HL-60 (cell line): ENCODE data around the gene PXK.
A peak's percentile ranks its signal among the peaks of the same experiment; 100 is the strongest.

Source experiments
- DNase-seq, 2 experiments: peaks; one replicate each; pipeline ENCODE4 v3.0.0-alpha.2; 2010 to 2020; ENCODE audit warnings: low read depth in 1 of 2, low spot score in 1 of 2
- H3K27ac ChIP-seq: fragments of 250-450 bp; sonication (Bioruptor Pico); replicated peaks from 2 replicates; pipeline ENCODE4 v1.5.1; 2020; ENCODE audit warnings: mild to moderate bottlenecking, moderate library complexity
- H3K27me3 ChIP-seq: fragments of 250-450 bp; sonication (Bioruptor Pico); 2 replicates; pipeline ENCODE4 v1.5.1; 2021; ENCODE audit warnings: mild to moderate bottlenecking, moderate library complexity; ENCODE audit not compliant: insufficient read depth, poor library complexity, severe bottlenecking
- H3K4me3 ChIP-seq: replicated peaks from 2 replicates; pipeline ENCODE4 v1.5.1; 2011; ENCODE audit warnings: mild to moderate bottlenecking, control low read depth, low read length; ENCODE audit not compliant: insufficient read depth
- CTCF ChIP-seq: IDR thresholded peaks from one replicate; pipeline ENCODE4 v1.5.1; 2011; ENCODE audit warnings: low read length, control low read depth, inconsistent platforms; ENCODE audit not compliant: insufficient read depth
- GABPA ChIP-seq: IDR thresholded peaks from 2 replicates; pipeline ENCODE4 v1.6.1; 2012; ENCODE audit warnings: low read depth
- POLR2AphosphoS5 ChIP-seq: IDR thresholded peaks from 2 replicates; pipeline ENCODE4 v1.6.1; 2012; ENCODE audit warnings: low read depth
- REST ChIP-seq: IDR thresholded peaks from 2 replicates; pipeline ENCODE4 v1.6.1; 2012; ENCODE audit warnings: low read depth; ENCODE audit not compliant: insufficient replicate concordance
- SPI1 ChIP-seq: IDR thresholded peaks from 2 replicates; pipeline ENCODE4 v1.6.1; 2012; ENCODE audit warnings: low read depth, mild to moderate bottlenecking, borderline replicate concordance

PXK gene

DNA sequence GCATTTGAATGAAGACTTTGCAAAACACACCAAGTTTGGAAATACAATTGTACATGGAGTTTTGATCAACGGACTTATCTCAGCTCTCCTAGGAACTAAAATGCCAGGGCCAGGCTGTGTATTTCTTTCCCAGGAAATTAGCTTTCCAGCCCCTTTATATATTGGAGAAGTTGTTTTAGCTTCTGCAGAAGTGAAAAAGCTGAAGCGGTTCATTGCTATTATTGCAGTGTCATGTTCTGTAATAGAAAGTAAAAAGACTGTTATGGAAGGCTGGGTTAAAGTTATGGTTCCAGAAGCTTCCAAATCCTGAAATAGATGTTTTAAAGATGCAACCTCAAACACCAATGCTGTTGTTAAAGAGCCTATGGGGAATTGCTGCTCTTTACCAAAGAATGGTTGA lies 14.9 kb upstream of the PXK start:
- Histone ChIP-seq H3K27ac (0 out of 2 replicates have a peak overlapping the region, but pooled peaks have one; percentile 35), H3K4me3 (no peak overlapping the region), H3K27me3 (no peaks in the 10 kb centered on the region)
- TF ChIP-seq POLR2AphosphoS5 (no peak), SPI1 (no peak), CTCF (no peak), GABPA (no peak), REST (no peak)
- no peak for DNase-seq

DNA sequence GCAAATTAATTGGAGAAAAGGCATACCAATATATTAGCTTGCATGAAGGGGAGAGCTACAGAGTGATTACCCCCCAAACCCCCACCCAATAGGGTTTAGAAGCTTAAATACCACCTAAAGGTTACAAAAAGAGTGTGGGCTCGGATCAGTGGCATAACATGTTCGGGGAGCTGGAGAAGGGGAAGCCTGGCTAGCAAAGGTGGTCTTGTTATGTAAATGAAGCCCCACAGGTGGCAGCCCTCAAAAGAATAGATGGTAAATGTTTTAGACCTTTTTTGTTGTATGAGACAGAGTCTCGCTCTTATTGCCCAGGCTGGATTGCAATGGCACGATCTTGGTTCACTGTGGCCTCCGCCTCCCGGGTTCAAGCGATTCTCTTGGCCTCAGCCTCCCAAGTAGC lies 10.9 kb upstream of the PXK start:
- no peak for DNase-seq
- Histone ChIP-seq H3K27me3 (no peaks in the 10 kb centered on the region), H3K4me3 (no peak overlapping the region), H3K27ac (no peak overlapping the region)
- TF ChIP-seq POLR2AphosphoS5 = no peak
- TF ChIP-seq REST = no peak
- TF ChIP-seq GABPA = no peak
- TF ChIP-seq CTCF = no peak
- no peak for TF ChIP-seq SPI1

DNA sequence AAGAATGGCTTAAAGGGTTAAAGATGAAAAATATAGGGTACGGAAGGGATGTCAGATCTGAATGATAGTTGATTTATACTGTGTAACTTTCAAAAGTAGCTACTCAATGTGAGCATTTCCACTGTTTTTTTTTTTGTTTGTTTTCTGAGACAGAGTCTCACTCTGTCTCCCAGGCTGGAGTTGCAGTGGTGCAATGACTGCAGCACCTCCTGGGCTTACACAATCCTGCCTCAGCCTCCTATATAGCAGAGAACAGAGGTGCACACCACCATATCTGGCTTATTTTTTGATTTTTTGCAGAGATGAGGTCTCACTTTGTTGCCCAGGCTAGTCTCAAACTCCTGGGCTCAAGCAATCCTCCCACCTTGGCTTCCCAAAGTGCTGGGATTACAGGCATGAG lies 9.9 kb upstream of the PXK start:
- Histone ChIP-seq H3K27me3 (no peaks in the 10 kb centered on the region), H3K4me3 (no peak overlapping the region), H3K27ac (no peak overlapping the region; the same call in 1 of the 2 replicates)
- TF ChIP-seq CTCF (no peak), SPI1 (no peak), GABPA (no peak), POLR2AphosphoS5 (no peak), REST (no peak)
- DNase-seq = peak in 1 of 2 experiments; percentile 46
